GM12878 (cell line): ENCODE measurements around the gene ZSCAN10. TPM values are rescaled to one million over a fixed set of nuclear protein-coding genes. Genes with fewer than 3 reads are reported as not detected.

Source experiments
- BACH1 ChIP-seq: fragments of 450-650 bp; IDR thresholded peaks from 2 replicates; pipeline ENCODE4 v1.6.1; 2017; ENCODE audit warnings: mild to moderate bottlenecking, borderline replicate concordance
- CTCF ChIP-seq, 3 experiments: IDR thresholded peaks in 2 of 3; conservative IDR thresholded peaks in 1 of 3; 2 replicates each; pipeline ENCODE4 v1.5.1; 2011; ENCODE audit warnings: low read depth in 3 of 3, low read length in 3 of 3, mild to moderate bottlenecking in 3 of 3, control low read depth in 2 of 3, moderate library complexity in 2 of 3, inconsistent platforms in 1 of 3, mixed read lengths in 1 of 3; ENCODE audit not compliant: control insufficient read depth in 2 of 3, insufficient read depth in 1 of 3; ENCODE audit errors: extremely low read depth in 1 of 3
- E2F4 ChIP-seq: IDR thresholded peaks from 2 replicates; pipeline ENCODE4 v1.6.1; 2012; ENCODE audit warnings: low read depth, low read length, improper control_type of control experiment
- ESRRA ChIP-seq: IDR thresholded peaks from 2 replicates; pipeline ENCODE4 v1.6.1; 2012; ENCODE audit warnings: mild to moderate bottlenecking, low read length, improper control_type of control experiment
- MEF2A ChIP-seq: IDR thresholded peaks from 2 replicates; pipeline ENCODE4 v1.6.1; 2011; ENCODE audit warnings: low read depth, mild to moderate bottlenecking, low read length, moderate library complexity; ENCODE audit not compliant: insufficient read depth
- MTA3 ChIP-seq: IDR thresholded peaks from 2 replicates; pipeline ENCODE4 v1.6.1; 2012; ENCODE audit warnings: low read length, inconsistent platforms, borderline replicate concordance
- MXI1 ChIP-seq: fragments of 150-350 bp; IDR thresholded peaks from 2 replicates; pipeline ENCODE4 v1.6.1; 2011; ENCODE audit warnings: low read depth, mild to moderate bottlenecking, inconsistent platforms, low read length, improper control_type of control experiment
- MYC ChIP-seq: IDR thresholded peaks from 2 replicates; pipeline ENCODE4 v1.6.1; 2011; ENCODE audit warnings: mild to moderate bottlenecking, low read length, moderate library complexity, inconsistent platforms; ENCODE audit not compliant: insufficient read depth, insufficient replicate concordance, insufficient read length, severe bottlenecking
- NBN ChIP-seq: fragments of 450-650 bp; IDR thresholded peaks from 2 replicates; pipeline ENCODE4 v1.6.1; 2016
- NFIC ChIP-seq: IDR thresholded peaks from 2 replicates; pipeline ENCODE4 v1.6.1; 2012; ENCODE audit warnings: low read depth, mild to moderate bottlenecking, inconsistent platforms, low read length, moderate library complexity
- NFYA ChIP-seq: IDR thresholded peaks from 2 replicates; pipeline ENCODE4 v1.6.1; 2011; ENCODE audit warnings: low read depth, mild to moderate bottlenecking, low read length, improper control_type of control experiment, borderline replicate concordance
- NR2C1 ChIP-seq: fragments of 450-650 bp; IDR thresholded peaks from 2 replicates; pipeline ENCODE4 v1.6.1; 2017; ENCODE audit warnings: antibody characterized with exemption, mild to moderate bottlenecking, moderate library complexity
- NR2C2 ChIP-seq: IDR thresholded peaks from 2 replicates; pipeline ENCODE4 v1.6.1; 2011; ENCODE audit warnings: borderline replicate concordance, low read depth; ENCODE audit not compliant: control insufficient read depth, insufficient read length
- NRF1 ChIP-seq: conservative IDR thresholded peaks from 2 replicates; pipeline ENCODE4 v1.6.1; 2011; ENCODE audit warnings: mild to moderate bottlenecking, low read depth, low read length, improper control_type of control experiment
- PAX8 ChIP-seq: fragments of 450-650 bp; IDR thresholded peaks from 2 replicates; pipeline ENCODE4 v1.6.1; 2017; ENCODE audit warnings: mild to moderate bottlenecking, moderate library complexity
- POLR2A ChIP-seq: IDR thresholded peaks from 2 replicates; pipeline ENCODE4 v1.6.1; 2011; ENCODE audit warnings: low read depth, mild to moderate bottlenecking, low read length
- POLR2AphosphoS2 ChIP-seq: IDR thresholded peaks from 2 replicates; pipeline ENCODE4 v1.6.1; 2011; ENCODE audit warnings: low read depth, mild to moderate bottlenecking, low read length, improper control_type of control experiment, moderate library complexity
- RAD21 ChIP-seq: IDR thresholded peaks from 2 replicates; pipeline ENCODE4 v1.6.1; 2011; ENCODE audit warnings: mild to moderate bottlenecking, low read depth, low read length, moderate library complexity; ENCODE audit not compliant: insufficient read depth
- RELB ChIP-seq: fragments of 450-650 bp; IDR thresholded peaks from 2 replicates; pipeline ENCODE4 v1.6.1; 2017; ENCODE audit warnings: low read depth, mild to moderate bottlenecking, moderate library complexity
- SIX5 ChIP-seq: IDR thresholded peaks from 2 replicates; pipeline ENCODE4 v1.6.1; 2011; ENCODE audit warnings: mild to moderate bottlenecking, low read depth, low read length, moderate library complexity; ENCODE audit not compliant: severe bottlenecking
- SMARCA5 ChIP-seq: fragments of 450-650 bp; IDR thresholded peaks from 2 replicates; pipeline ENCODE4 v1.6.1; 2017; ENCODE audit warnings: mild to moderate bottlenecking
- SMC3 ChIP-seq: IDR thresholded peaks from 2 replicates; pipeline ENCODE4 v1.6.1; 2011; ENCODE audit warnings: low read length, improper control_type of control experiment, borderline replicate concordance
- SP1 ChIP-seq: IDR thresholded peaks from one replicate; pipeline ENCODE4 v1.6.1; 2011; ENCODE audit warnings: low read depth, low read length
- SRF ChIP-seq, 2 experiments: IDR thresholded peaks; 2 replicates each; pipeline ENCODE4 v1.6.1; 2011; ENCODE audit warnings: low read depth in 2 of 2, low read length in 2 of 2, mild to moderate bottlenecking in 1 of 2, moderate library complexity in 1 of 2
- STAT1 ChIP-seq: fragments of 450-650 bp; conservative IDR thresholded peaks from 2 replicates; pipeline ENCODE4 v1.6.1; 2014; ENCODE audit warnings: antibody characterized with exemption, mild to moderate bottlenecking
- TCF7 ChIP-seq: IDR thresholded peaks from 2 replicates; pipeline ENCODE4 v1.6.1; 2014; ENCODE audit warnings: antibody characterized with exemption, borderline replicate concordance
- WRNIP1 ChIP-seq: IDR thresholded peaks from 2 replicates; pipeline ENCODE4 v1.6.1; 2011; ENCODE audit warnings: low read depth, low read length, improper control_type of control experiment, borderline replicate concordance
- YY1 ChIP-seq: IDR thresholded peaks from 2 replicates; pipeline ENCODE4 v1.6.1; 2011; ENCODE audit warnings: low read depth, mild to moderate bottlenecking, low read length
- ZNF384 ChIP-seq: IDR thresholded peaks from 2 replicates; pipeline ENCODE4 v1.6.1; 2012; ENCODE audit warnings: low read depth, mild to moderate bottlenecking, low read length, improper control_type of control experiment, borderline replicate concordance
- ZNF622 ChIP-seq: fragments of 450-650 bp; IDR thresholded peaks from 2 replicates; pipeline ENCODE4 v1.6.1; 2017; ENCODE audit warnings: mild to moderate bottlenecking, inconsistent platforms
- polyA plus RNA-seq, 11 experiments: library from polyadenylated mRNA; depleted of rRNA in 4 of 11; unstranded in 6 of 11; stranded (reverse) in 5 of 11; fragments of >200 nt; fragmentation: Nextera tagmentation in 4 of 11; fragmentation: Illumina TruSeq in 1 of 11; extraction: Ambion mirVana in 4 of 11; extraction: Trizol in 1 of 11; gene quantifications; 1 replicate in 1 of 11; 2 replicates in 10 of 11; pipeline versions ENCODE4 v1.2.1 to v1.2.3, GENCODE V29; 2011 to 2016; ENCODE audit warnings: inconsistent platforms in 2 of 11, missing spikeins in 2 of 11, low read depth in 1 of 11
- total RNA-seq, 4 experiments: library from RNA; depleted of rRNA in 3 of 4; stranded (reverse); fragments of >200 nt in 3 of 4; fragmentation: Illumina TruSeq in 1 of 4; extraction: Trizol in 1 of 4; gene quantifications; 2 replicates each; pipeline versions ENCODE4 v1.2.1 to v1.2.3, GENCODE V29; 2013 to 2021

ZSCAN10 gene
- total and polyA plus RNA-seq, 10 of the 15 experiments (the other 5 are each of a cell fraction or from before 2014, with no cell fraction given): 0.06 to 0.33 TPM; not detected in 8

- TF ChIP-seq E2F4 (no peak), SMARCA5 (no peak), SIX5 (no peak), ZNF622 (no peak), NFYA (no peak), MEF2A (0 out of 2 replicates have a peak, but pooled peaks have one; percentile 8), SP1 (no peak), POLR2AphosphoS2 (no peak), SMC3 (peak; percentile 66; the same call in 1 of the 2 replicates), NBN (0 out of 2 replicates have a peak, but pooled peaks have one; percentile 69), PAX8 (no peak), POLR2A (no peak), ZNF384 (0 out of 2 replicates have a peak, but pooled peaks have one; percentile 36), MTA3 (no peak), ESRRA (no peak), NRF1 (no peak), BACH1 (no peak), MXI1 (0 out of 2 replicates have a peak, but pooled peaks have one; percentile 36), TCF7 (no peak), SRF (IDR thresholded peaks at IDR 0.05; ENCODE audit: low read depth in 2 of 2, low read length in 2 of 2) (no peak), NR2C2 (no peak), NFIC (no peak), RAD21 (peak; percentile 54), STAT1 (no peak), WRNIP1 (no peak), MYC (no peak), RELB (no peak), NR2C1 (no peak), CTCF (IDR thresholded peaks at IDR 0.05 in 2 of 3, conservative IDR thresholded peaks at IDR 0.05 in 1 of 3; ENCODE audit: control insufficient read depth in 2 of 3, extremely low read depth in 1 of 3, insufficient read depth in 1 of 3, low read depth in 3 of 3, low read length in 3 of 3) (peak; percentile 47 to 61 (median 54)), YY1 (0 out of 2 replicates have a peak, but pooled peaks have one; percentile 27)
These were observed 3.2 kb downstream of the ZSCAN10 start (continued) for GRCh38 chr16:3095869-3096268.
